Measurements from ENCODE around the gene KCNAB1.

The KCNAB1 gene

DNA sequence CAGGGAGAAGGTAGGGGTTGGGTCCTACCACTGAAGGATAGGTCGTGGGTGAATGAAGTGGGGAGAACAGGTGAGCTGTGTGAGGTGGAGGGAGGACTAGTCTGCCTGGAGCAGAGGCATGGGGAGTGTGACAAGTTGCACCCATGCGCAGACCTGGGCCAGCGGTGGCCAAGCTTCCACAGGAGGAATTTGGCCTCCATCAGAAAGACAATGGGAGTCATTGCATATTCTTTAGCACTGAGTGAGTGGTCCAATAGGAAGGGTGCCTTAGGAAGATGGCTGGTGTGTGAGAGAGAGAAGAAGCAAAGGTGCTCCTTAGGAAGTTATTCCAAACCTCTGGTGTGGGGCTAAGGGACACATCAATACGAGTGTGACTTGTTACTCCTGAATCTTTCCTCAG is 191.1 kb downstream of the KCNAB1 start:
- no peaks in the 10 kb centered on the region for H3K4me1 Mint-ChIP-seq (ENCODE audit: low read depth)
- no peaks in the 10 kb centered on the region for H3K36me3 Mint-ChIP-seq
- H3K27ac Mint-ChIP-seq, result no peak overlapping the region
- H3K4me3 Mint-ChIP-seq, result no peak overlapping the region
- H3K27me3 Mint-ChIP-seq, result peaks cover 7% of the 10 kb centered on the region
- H3K9me3 Mint-ChIP-seq (ENCODE audit: low read depth), result no peaks in the 10 kb centered on the region

DNA sequence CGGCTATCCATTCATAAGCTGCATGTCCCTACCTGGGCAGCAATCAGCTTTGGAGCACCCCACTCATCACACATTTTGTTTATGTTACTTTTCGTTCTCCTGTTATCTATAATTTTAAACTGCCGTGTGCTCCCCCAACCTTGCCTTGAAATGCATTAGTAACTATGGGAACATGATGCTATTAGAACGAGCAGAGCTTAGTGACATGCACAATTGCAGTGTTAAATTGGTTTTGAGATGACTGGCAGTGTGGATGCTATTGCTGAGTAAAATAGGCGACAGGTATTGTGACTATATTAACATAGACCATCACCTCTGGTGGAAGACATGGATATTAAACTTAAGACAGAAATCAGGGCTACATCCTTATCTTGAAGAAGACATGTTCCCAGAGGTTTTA is 191.6 kb downstream of the KCNAB1 start:
- H3K27me3 Mint-ChIP-seq, result peaks cover 7% of the 10 kb centered on the region
- H3K4me1 Mint-ChIP-seq (ENCODE audit: low read depth), result no peaks in the 10 kb centered on the region
- no peak overlapping the region for H3K27ac Mint-ChIP-seq
- no peaks in the 10 kb centered on the region for H3K36me3 Mint-ChIP-seq
- no peaks in the 10 kb centered on the region for H3K9me3 Mint-ChIP-seq (ENCODE audit: low read depth)
- H3K4me3 Mint-ChIP-seq, result no peak overlapping the region

DNA sequence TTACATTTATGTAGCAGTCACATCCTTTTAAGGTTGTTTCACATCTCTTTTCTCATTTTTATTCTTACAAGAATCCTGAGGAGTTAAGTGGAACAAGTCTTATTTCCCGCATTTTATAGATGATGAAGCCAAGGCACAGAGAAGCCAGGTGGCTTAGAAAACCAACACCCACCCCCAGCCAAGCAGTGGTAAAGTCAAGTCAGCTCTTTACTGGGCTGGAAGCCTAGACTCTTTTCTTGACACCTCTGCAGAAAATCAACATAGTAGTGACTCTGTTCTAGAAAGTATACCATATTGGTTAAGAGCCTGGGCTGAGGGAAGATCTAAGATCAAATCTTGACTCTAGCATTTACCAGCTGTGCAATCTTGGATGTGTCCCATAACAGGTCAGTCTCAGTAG is 195.7 kb downstream of the KCNAB1 start:
- no peaks in the 10 kb centered on the region for H3K36me3 Mint-ChIP-seq
- H3K4me3 Mint-ChIP-seq, result no peak overlapping the region
- no peaks in the 10 kb centered on the region for H3K4me1 Mint-ChIP-seq (ENCODE audit: low read depth)
- no peaks in the 10 kb centered on the region for H3K9me3 Mint-ChIP-seq (ENCODE audit: low read depth)
- H3K27ac Mint-ChIP-seq, result no peak overlapping the region
- peaks cover 7% of the 10 kb centered on the region for H3K27me3 Mint-ChIP-seq

DNA sequence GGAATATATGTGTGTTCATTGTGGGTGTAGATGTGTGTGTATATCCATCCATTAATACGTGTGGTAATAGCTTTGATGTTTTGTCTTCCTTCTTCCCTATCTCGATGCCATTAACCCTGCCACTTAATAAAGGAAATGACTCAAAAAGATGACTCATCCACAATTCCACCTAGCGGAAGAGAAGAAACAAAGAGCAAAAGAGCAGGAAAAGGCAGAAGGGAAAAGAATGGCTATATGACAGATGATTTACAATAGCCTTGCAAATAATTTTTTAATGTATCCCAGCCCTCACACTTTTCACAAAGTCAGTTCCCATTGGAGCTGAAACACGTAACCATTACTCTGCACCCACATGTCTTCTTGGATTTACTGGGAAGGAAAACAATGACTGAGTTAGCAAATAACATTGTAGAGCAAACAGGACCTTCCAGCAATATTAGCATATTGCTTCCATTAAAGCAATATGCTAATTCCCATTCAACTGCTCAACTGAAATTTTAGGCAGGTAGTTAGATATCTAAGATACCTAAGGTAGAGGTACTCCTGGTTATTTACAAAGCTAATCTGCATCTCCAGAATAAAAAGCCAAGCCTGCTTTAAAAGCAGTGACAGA is 197.2 kb downstream of the KCNAB1 start:
- no peak overlapping the region for H3K27ac Mint-ChIP-seq
- H3K9me3 Mint-ChIP-seq (ENCODE audit: low read depth), result no peaks in the 10 kb centered on the region
- H3K36me3 Mint-ChIP-seq, result no peaks in the 10 kb centered on the region
- peaks cover 3% of the 10 kb centered on the region for H3K27me3 Mint-ChIP-seq
- no peak overlapping the region for H3K4me3 Mint-ChIP-seq
- no peaks in the 10 kb centered on the region for H3K4me1 Mint-ChIP-seq (ENCODE audit: low read depth)

DNA sequence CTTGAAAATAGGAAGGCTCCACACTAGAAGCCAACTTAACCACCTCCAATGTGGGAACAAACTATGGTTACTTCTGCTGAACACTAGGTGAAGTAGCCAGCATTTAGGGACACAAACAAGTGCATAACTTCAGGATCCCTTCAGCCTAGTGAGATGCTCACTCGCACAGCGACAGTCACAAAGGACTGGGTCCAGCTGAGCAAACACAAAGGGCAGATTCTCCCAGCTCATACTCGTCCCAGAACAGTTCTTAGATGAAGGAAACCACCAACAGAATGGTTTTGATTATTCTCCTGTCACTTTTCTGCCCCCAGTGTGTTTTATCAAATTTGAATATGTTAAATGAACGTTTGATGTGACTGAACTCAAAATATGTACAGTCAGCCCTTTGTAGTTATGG is 201.6 kb downstream of the KCNAB1 start:
- Mint-ChIP-seq H3K36me3 (no peaks in the 10 kb centered on the region), H3K27me3 (no peaks in the 10 kb centered on the region), H3K4me1 (ENCODE audit: low read depth) (no peaks in the 10 kb centered on the region), H3K27ac (no peak overlapping the region), H3K9me3 (ENCODE audit: low read depth) (no peaks in the 10 kb centered on the region), H3K4me3 (no peak overlapping the region)

DNA sequence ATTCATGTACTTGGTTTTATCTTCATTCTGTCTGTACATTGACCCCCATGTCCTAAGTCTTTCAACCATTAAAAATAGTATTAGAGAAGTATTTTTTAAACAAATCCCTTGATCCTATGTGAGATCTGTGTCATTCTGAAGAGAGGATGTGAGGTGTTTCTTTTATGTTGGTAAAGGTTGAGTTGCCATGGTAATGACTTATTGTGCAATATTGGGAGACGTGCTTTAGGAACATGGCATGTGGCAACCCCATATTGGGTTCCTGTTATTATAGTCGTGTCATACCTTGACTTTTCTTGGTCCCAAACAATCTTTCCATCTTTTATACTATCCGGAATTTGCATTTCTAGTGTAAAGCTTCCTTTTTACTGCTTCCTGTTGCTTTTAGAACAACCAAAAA is 203.1 kb downstream of the KCNAB1 start:
- H3K27me3 Mint-ChIP-seq, result no peaks in the 10 kb centered on the region
- no peak overlapping the region for H3K27ac Mint-ChIP-seq
- no peak overlapping the region for H3K4me3 Mint-ChIP-seq
- no peaks in the 10 kb centered on the region for H3K36me3 Mint-ChIP-seq
- H3K9me3 Mint-ChIP-seq (ENCODE audit: low read depth), result no peaks in the 10 kb centered on the region
- no peaks in the 10 kb centered on the region for H3K4me1 Mint-ChIP-seq (ENCODE audit: low read depth)

DNA sequence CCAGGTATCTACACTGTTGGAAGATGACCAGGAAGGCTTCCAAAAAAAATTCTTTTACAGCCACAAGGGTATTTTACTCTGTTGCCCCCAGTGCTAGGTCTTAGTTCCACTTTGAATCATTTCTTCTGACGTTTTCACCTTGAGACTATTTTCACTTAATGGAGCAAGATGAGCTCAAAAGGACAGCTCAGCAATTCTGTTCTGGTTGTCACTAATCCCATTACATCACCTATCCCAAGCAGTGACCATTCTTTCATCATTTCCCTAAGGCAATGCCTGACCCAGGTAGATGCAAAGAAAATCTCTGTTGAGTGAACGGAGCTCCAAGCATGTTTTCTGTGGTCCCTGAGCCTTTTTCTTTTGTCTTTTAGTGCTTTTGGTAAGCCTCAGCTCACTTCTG is 210.0 kb downstream of the KCNAB1 start:
- Mint-ChIP-seq H3K27ac (no peak overlapping the region), H3K27me3 (no peaks in the 10 kb centered on the region), H3K4me1 (ENCODE audit: low read depth) (no peaks in the 10 kb centered on the region), H3K9me3 (ENCODE audit: low read depth) (no peaks in the 10 kb centered on the region), H3K4me3 (no peak overlapping the region), H3K36me3 (no peaks in the 10 kb centered on the region)

DNA sequence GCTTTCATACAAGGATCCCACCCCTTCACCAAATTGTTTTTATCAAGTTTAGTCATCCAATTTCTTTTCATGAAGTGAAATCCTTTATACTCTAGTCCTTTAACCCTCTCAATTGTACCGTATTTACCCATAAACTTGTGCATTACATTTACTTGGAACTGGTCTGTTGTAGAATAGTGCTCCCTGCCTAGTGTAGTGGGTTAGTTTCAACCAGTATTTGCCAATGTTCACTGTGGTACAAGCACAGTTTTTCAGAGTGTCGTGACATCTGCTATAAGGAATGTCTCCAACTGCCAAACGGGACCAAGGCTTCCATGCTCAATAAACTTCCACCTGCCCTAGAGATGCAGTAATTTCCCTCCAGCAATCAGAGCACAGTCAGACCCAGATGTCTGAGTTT is 211.9 kb downstream of the KCNAB1 start:
- Mint-ChIP-seq H3K4me1 (ENCODE audit: low read depth) (no peaks in the 10 kb centered on the region), H3K9me3 (ENCODE audit: low read depth) (no peaks in the 10 kb centered on the region), H3K36me3 (no peaks in the 10 kb centered on the region), H3K27me3 (no peaks in the 10 kb centered on the region), H3K4me3 (no peak overlapping the region), H3K27ac (no peak overlapping the region)

DNA sequence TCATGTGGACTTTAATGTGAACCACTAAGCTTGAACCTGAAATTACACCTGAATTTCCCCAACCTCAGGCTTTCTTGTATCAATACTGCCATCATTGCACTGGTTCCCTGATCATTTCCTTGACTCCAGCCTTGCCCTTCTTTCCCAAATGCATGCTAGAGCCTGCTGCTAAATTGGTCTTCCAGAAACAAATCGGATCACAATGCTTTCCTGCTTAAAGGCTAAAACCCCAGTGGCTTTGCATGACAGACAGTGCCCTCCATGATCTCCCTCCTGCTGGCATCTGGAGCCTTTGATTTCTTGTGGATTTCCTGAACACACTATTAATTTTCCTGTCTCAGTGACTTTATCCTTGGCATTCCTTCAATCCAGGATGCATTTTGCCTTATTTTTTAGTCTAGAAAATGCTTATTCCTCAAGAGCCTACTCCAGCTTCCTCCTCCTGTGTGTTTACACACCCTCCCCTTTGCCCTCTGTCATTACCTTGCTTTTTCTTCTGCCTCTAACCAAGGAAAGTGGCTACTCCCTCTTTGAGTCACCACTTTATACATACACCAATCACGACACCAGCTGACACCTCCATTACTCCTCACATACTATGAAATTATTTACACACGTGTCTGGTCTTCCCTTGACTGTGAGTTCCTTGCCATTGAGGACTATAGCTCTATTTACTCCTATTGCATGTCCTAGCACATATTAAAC is 214.6 kb downstream of the KCNAB1 start:
- Mint-ChIP-seq H3K9me3 (ENCODE audit: low read depth) (no peaks in the 10 kb centered on the region), H3K27me3 (peaks cover 10% of the 10 kb centered on the region)

DNA sequence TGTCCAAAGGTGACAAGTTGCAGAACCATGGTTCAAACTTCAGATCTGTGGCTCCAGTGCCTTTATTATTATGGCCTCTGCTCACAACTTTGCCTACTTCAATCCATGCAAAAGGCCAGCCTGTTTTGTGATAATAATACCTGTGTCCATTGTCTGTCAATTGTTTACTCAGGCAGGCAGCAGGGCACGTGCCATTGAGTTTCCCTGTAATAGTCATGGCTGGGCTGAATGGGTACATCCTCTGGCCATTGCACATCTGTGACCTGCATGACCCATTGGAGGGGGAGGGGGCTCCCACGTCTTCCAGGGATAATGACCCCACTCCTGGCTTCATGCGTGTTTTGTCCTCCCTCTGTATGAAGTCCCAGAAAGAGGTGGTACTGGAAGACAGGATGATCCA is 219.1 kb downstream of the KCNAB1 start:
- no peaks in the 10 kb centered on the region for H3K4me1 Mint-ChIP-seq (ENCODE audit: low read depth)
- no peaks in the 10 kb centered on the region for H3K9me3 Mint-ChIP-seq (ENCODE audit: low read depth)
- peaks cover 10% of the 10 kb centered on the region for H3K27me3 Mint-ChIP-seq
- H3K27ac Mint-ChIP-seq, result no peak overlapping the region
- H3K4me3 Mint-ChIP-seq, result no peak overlapping the region
- H3K36me3 Mint-ChIP-seq, result no peaks in the 10 kb centered on the region

More for the DNA sequence above, 214.6 kb downstream of the KCNAB1 start:
- H3K27ac Mint-ChIP-seq, result no peak overlapping the region
- no peak overlapping the region for H3K4me3 Mint-ChIP-seq
- no peaks in the 10 kb centered on the region for H3K4me1 Mint-ChIP-seq (ENCODE audit: low read depth)
- no peaks in the 10 kb centered on the region for H3K36me3 Mint-ChIP-seq

DNA sequence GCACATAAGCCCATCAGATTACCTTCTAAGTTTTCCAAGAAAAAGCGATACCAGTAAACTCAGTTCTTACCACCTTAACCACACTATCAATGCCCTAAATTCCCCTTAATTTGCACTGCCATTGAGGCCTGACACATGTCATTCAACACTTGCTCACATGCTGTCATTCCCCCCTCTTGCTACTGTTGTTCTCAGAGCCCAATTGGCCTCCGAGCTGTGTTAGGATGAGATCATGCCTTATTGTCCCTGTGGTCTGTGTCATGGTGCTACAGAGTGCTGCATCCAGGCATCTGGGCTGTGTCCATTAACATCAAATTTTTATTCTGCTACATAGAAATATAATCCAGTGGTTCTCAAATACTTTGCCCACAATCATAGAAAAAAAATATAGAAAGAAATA is 221.0 kb downstream of the KCNAB1 start:
- Mint-ChIP-seq H3K27ac (no peak overlapping the region), H3K9me3 (ENCODE audit: low read depth) (no peaks in the 10 kb centered on the region), H3K4me3 (no peak overlapping the region), H3K27me3 (peaks cover 12% of the 10 kb centered on the region), H3K36me3 (no peaks in the 10 kb centered on the region), H3K4me1 (ENCODE audit: low read depth) (no peaks in the 10 kb centered on the region)

DNA sequence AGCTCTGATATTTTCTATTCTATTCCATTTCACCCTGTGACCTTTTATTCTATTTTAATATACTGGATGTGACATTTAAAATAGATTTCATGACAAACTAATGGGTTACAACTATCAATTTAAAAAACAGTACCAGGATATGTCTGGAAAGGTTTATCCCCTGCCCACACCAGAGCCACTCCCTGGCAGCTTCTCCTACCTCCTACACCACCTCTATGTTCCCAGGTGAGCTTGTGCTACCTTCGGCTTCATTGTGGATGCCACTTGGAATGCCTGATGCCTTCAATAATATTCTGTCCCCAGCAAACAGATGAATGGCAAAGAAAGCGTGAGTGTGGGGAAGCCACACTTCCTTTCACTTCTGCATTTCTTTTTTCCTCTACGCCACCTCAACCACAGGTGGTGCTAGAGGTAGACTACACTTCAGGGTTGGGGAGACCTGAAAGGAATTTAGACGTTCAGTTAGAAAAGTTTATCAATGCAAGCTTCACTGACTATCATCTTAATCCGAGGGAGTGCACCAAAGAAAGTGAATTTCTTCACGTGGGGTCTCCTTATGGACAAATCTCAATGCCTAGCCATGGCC is 221.5 kb downstream of the KCNAB1 start:
- H3K36me3 Mint-ChIP-seq, result no peaks in the 10 kb centered on the region
- no peak overlapping the region for H3K4me3 Mint-ChIP-seq
- H3K9me3 Mint-ChIP-seq (ENCODE audit: low read depth), result no peaks in the 10 kb centered on the region
- no peak overlapping the region for H3K27ac Mint-ChIP-seq
- peaks cover 12% of the 10 kb centered on the region for H3K27me3 Mint-ChIP-seq
- no peaks in the 10 kb centered on the region for H3K4me1 Mint-ChIP-seq (ENCODE audit: low read depth)

DNA sequence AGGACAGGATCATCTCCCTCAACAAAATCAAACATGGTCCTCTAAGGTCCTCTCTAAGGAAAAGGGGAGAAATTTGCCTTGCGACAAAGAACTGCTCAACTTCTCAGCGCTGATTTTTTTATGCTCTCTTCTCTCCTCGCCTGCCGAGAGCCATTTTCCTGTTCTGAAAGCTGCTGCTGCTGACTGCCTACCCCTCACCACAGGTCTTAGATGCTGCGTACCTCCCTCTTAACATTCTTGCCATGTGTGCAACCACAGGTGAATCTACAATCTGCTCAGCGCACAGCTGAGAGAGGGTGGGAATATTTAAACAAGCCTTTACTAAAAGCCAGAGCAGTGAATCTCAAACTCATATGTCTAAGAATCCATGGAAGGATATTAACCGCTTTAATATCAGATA is 223.8 kb downstream of the KCNAB1 start:
- Mint-ChIP-seq H3K9me3 (ENCODE audit: low read depth) (no peaks in the 10 kb centered on the region), H3K36me3 (no peaks in the 10 kb centered on the region), H3K27me3 (peaks cover 8% of the 10 kb centered on the region), H3K27ac (no peak overlapping the region), H3K4me3 (no peak overlapping the region), H3K4me1 (ENCODE audit: low read depth) (no peaks in the 10 kb centered on the region)

DNA sequence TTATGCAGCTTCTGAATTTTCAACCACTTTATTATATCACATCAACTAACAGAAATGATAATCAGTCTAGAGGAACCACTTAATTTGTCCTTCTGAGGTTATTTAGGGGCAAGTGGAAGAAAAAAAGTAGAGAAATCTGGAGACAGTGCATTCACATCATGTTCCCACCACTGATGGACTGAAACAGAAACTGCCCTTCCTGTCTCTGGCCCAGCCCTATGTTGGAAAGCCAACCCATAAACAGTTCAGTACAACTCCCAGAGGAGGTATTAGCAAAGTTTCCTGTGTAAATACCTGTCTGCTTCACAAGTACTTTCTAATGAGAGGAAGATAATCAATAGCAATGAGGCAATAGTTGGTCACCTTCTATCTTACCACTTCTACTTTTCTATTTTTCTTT is 228.7 kb downstream of the KCNAB1 start:
- Mint-ChIP-seq H3K36me3 (no peaks in the 10 kb centered on the region), H3K9me3 (ENCODE audit: low read depth) (no peaks in the 10 kb centered on the region), H3K27me3 (peaks cover 2% of the 10 kb centered on the region), H3K27ac (no peak overlapping the region), H3K4me3 (no peak overlapping the region), H3K4me1 (ENCODE audit: low read depth) (no peaks in the 10 kb centered on the region)

DNA sequence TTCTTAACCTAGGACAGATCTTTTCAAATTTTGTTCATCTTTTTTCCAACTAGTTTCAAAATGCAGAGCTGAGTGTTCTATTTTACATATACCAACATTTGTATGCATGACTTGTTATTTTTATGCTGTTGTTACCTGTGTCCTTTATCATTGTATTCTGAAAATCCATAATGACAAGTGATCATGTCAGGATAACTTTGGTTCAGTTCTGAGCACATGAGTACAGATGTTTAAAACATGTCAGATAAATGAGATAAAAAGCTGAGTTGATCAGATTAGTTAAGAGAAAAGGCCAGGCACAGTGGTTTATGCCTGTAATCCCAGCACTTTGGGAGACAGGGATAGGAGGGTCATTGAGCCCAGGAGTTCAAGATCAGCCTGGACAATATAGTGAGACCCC is 229.6 kb downstream of the KCNAB1 start:
- H3K27me3 Mint-ChIP-seq, result peaks cover 2% of the 10 kb centered on the region
- no peaks in the 10 kb centered on the region for H3K36me3 Mint-ChIP-seq
- H3K4me3 Mint-ChIP-seq, result no peak overlapping the region
- no peaks in the 10 kb centered on the region for H3K9me3 Mint-ChIP-seq (ENCODE audit: low read depth)
- no peak overlapping the region for H3K27ac Mint-ChIP-seq
- H3K4me1 Mint-ChIP-seq (ENCODE audit: low read depth), result no peaks in the 10 kb centered on the region

DNA sequence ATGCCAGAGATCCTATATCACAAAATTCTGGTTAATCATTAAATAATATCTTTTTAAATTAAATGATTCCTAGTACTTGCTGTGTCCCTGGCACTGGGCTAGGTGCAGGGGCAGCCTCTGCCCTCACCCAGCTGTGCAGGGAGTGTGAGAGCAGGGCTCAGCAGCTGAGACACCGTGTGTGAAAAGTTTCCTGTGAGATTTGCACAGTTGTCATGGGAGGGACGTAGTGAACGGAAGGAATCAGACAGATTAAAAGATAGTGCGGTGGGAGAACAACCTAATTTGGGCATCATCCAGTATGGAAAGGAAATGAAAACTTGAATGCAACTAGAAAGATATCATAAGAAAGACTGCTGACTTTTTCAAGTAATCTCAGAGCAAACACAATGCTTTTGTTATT is 230.4 kb downstream of the KCNAB1 start:
- no peaks in the 10 kb centered on the region for H3K9me3 Mint-ChIP-seq (ENCODE audit: low read depth)
- no peak overlapping the region for H3K4me3 Mint-ChIP-seq
- H3K4me1 Mint-ChIP-seq (ENCODE audit: low read depth), result no peaks in the 10 kb centered on the region
- no peak overlapping the region for H3K27ac Mint-ChIP-seq
- H3K36me3 Mint-ChIP-seq, result no peaks in the 10 kb centered on the region
- no peaks in the 10 kb centered on the region for H3K27me3 Mint-ChIP-seq
